GM13976 (cell line): ENCODE results near the gene PACSIN1.

Experiments
- DNase-seq: peaks from one replicate; pipeline ENCODE4 v3.0.0; 2012; ENCODE audit warnings: low spot score
- CTCF ChIP-seq: IDR thresholded peaks from 2 replicates; pipeline ENCODE4 v1.5.1; 2012; ENCODE audit warnings: borderline replicate concordance, mild to moderate bottlenecking; ENCODE audit not compliant: insufficient read depth; ENCODE audit errors: extremely low read depth, missing control alignments, control extremely low read depth
- in situ Hi-C: fragments of 300-500 bp; cut with MboI; formaldehyde crosslinking; loops from one replicate; pipeline ENCODE4 v1.12.0; 2022; ENCODE audit warnings: low sequenced_read_pairs, mixed read lengths, inconsistent platforms; ENCODE audit not compliant: unreplicated experiment

PACSIN1 gene

GRCh38 chr6:34511214-34511914 lies 45.5 kb downstream of the PACSIN1 start:
- TF ChIP-seq CTCF = no peak
- no peak for DNase-seq
- in situ Hi-C loops = no loop called here

- in situ Hi-C loops = no loop called here
- no peak for TF ChIP-seq CTCF
- no peak for DNase-seq
These were observed 46.2 kb downstream of the PACSIN1 start for GRCh38 chr6:34511915-34512737.

GRCh38 chr6:34512738-34513115 lies 46.9 kb downstream of the PACSIN1 start:
- no peak for DNase-seq
- TF ChIP-seq CTCF = no peak
- in situ Hi-C loops = no loop called here

GRCh38 chr6:34513646-34514045 lies 47.8 kb downstream of the PACSIN1 start:
- no peak for TF ChIP-seq CTCF
- in situ Hi-C loops = no loop called here
- no peak for DNase-seq

GRCh38 chr6:34514112-34514511 lies 48.2 kb downstream of the PACSIN1 start:
- no peak for TF ChIP-seq CTCF
- in situ Hi-C loops = no loop called here
- DNase-seq = no peak

DNA sequence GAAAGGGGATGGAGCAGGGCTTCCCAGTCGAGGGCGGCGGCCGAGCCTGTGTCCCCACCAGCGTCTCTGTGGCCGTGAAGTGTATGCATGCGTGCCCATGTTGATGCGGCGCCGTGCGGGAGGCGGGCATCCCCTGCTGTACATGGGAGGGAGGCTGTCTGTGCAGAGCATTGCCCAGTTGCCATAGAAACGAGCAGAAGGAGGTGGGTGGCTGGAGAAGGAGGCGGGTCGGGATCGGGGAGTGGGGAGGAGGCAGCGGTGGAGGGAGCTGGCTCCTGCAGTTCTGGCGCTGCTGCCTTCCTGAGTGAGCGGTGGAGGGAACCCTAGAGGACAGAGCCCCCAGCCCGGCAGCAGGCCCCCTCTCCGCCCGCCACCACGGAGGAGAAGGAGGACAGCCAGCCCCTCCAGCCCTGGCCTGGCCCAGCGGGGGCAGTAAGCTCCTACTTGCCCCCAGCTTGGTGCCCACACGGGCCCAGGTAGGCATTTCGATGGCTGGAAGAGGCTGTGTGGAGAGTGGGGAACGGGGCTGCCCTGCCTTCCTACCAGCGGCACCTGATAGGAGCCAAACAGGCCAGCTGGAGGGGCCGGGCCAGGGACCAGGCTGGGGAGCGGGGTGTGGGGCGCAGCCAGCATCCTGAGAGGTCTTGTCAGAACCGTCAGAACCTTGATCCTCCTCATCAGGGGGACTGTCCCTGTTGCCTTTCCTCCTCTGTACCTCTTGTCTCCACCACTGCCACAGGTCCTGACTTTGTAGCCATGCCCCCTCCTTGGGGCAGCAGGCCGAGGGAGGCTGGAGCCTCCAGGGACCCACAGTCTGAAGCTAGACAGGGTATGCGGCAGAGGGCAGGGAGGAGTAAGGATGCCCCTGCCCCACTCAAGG lies 49.0 kb downstream of the PACSIN1 start:
- in situ Hi-C loops = no loop called here
- DNase-seq = no peak
- TF ChIP-seq CTCF = no peak
